ENCODE results near the gene MED13L. TPM values are rescaled to one million over a fixed set of nuclear protein-coding genes. Genes with fewer than 3 reads are reported as not detected.

The MED13L gene
- polyA plus RNA-seq, 1 donor (not counting 4 experiments of a cell fraction or from before 2014, with no cell fraction given) = 31.7 TPM

GRCh38 chr12:116186482-116187150 is 90.9 kb downstream of the MED13L start:
- no peaks in the 10 kb centered on the region for H3K27me3 ChIP-seq (ENCODE audit: control insufficient read depth, extremely low read depth, insufficient read depth, low read length)
- DNase-seq (ENCODE audit: low read depth, low spot score) (no peak), FAIRE-seq (no peak)
- H4K20me1 ChIP-seq (ENCODE audit: control insufficient read depth, extremely low read depth, insufficient read depth, low read length) = peaks cover 13% of the 10 kb centered on the region
- no peak overlapping the region for H3K4me3 ChIP-seq (ENCODE audit: control insufficient read depth in 2 of 3, extremely low read depth in 1 of 3, insufficient read depth in 2 of 3, low read depth in 1 of 3, low read length in 3 of 3)
- H3K4me2 ChIP-seq (ENCODE audit: control insufficient read depth, extremely low read depth, insufficient read depth, low read depth, low read length) = no peak overlapping the region
- H3K27ac ChIP-seq (ENCODE audit: control insufficient read depth, insufficient read depth, low read length) = no peak overlapping the region
- no peak overlapping the region for H2AFZ ChIP-seq (ENCODE audit: control insufficient read depth, low read length)
- H3K9me3 ChIP-seq (ENCODE audit: control insufficient read depth, low read depth, low read length) = no peaks in the 10 kb centered on the region
- peaks cover 4% of the 10 kb centered on the region for H3K4me1 ChIP-seq (ENCODE audit: control insufficient read depth, extremely low read depth, insufficient read depth, low read length)
- H3K9ac ChIP-seq (ENCODE audit: control insufficient read depth, extremely low read depth, insufficient read depth, low read length) = no peak overlapping the region
- dilution Hi-C loops (cut with MboI; ENCODE audit: extremely low pct_ligation_motif_present, low sequenced_read_pairs) = no loop called here
- H3K79me2 ChIP-seq (ENCODE audit: control insufficient read depth, insufficient read depth, low read length) = peaks cover 85% of the 10 kb centered on the region
- H3K9me1 ChIP-seq (ENCODE audit: control insufficient read depth, extremely low read depth, insufficient read depth, low read length) = no peaks in the 10 kb centered on the region
- H3K36me3 ChIP-seq (ENCODE audit: control insufficient read depth in 2 of 2, extremely low read depth in 1 of 2, insufficient read depth in 2 of 2, low read length in 2 of 2) = no peaks in the 10 kb centered on the region
- TF ChIP-seq EZH2 (IDR thresholded peaks at IDR 0.05; ENCODE audit: low read length) (no peak), CTCF (optimal IDR thresholded peaks at IDR 0.05 in 1 of 3, IDR thresholded peaks at IDR 0.05 in 1 of 3, conservative IDR thresholded peaks at IDR 0.05 in 1 of 3; ENCODE audit: extremely low read depth in 1 of 3, insufficient read depth in 2 of 3, low read length in 3 of 3) (no peak)

GRCh38 chr12:116184763-116185162 is 92.7 kb downstream of the MED13L start:
- TF ChIP-seq EZH2 (IDR thresholded peaks at IDR 0.05; ENCODE audit: low read length) = no peak
- TF ChIP-seq CTCF (optimal IDR thresholded peaks at IDR 0.05 in 1 of 3, IDR thresholded peaks at IDR 0.05 in 1 of 3, conservative IDR thresholded peaks at IDR 0.05 in 1 of 3; ENCODE audit: extremely low read depth in 1 of 3, insufficient read depth in 2 of 3, low read length in 3 of 3) = no peak
- no peaks in the 10 kb centered on the region for H3K36me3 ChIP-seq (ENCODE audit: control insufficient read depth in 2 of 2, extremely low read depth in 1 of 2, insufficient read depth in 2 of 2, low read length in 2 of 2)
- H3K27ac ChIP-seq (ENCODE audit: control insufficient read depth, insufficient read depth, low read length) = no peak overlapping the region
- H3K9ac ChIP-seq (ENCODE audit: control insufficient read depth, extremely low read depth, insufficient read depth, low read length) = no peak overlapping the region
- H3K9me1 ChIP-seq (ENCODE audit: control insufficient read depth, extremely low read depth, insufficient read depth, low read length) = no peaks in the 10 kb centered on the region
- H3K9me3 ChIP-seq (ENCODE audit: control insufficient read depth, low read depth, low read length) = no peaks in the 10 kb centered on the region
- peaks cover 88% of the 10 kb centered on the region for H3K79me2 ChIP-seq (ENCODE audit: control insufficient read depth, insufficient read depth, low read length)
- no peaks in the 10 kb centered on the region for H3K27me3 ChIP-seq (ENCODE audit: control insufficient read depth, extremely low read depth, insufficient read depth, low read length)
- no peak for DNase-seq (ENCODE audit: low read depth, low spot score)
- no peak for FAIRE-seq
- H3K4me1 ChIP-seq (ENCODE audit: control insufficient read depth, extremely low read depth, insufficient read depth, low read length) = peaks cover 4% of the 10 kb centered on the region
- peaks cover 13% of the 10 kb centered on the region for H4K20me1 ChIP-seq (ENCODE audit: control insufficient read depth, extremely low read depth, insufficient read depth, low read length)
- H2AFZ ChIP-seq (ENCODE audit: control insufficient read depth, low read length) = no peak overlapping the region
- no peak overlapping the region for H3K4me3 ChIP-seq (ENCODE audit: control insufficient read depth in 2 of 3, extremely low read depth in 1 of 3, insufficient read depth in 2 of 3, low read depth in 1 of 3, low read length in 3 of 3)
- dilution Hi-C loops (cut with MboI; ENCODE audit: extremely low pct_ligation_motif_present, low sequenced_read_pairs) = no loop called here
- no peak overlapping the region for H3K4me2 ChIP-seq (ENCODE audit: control insufficient read depth, extremely low read depth, insufficient read depth, low read depth, low read length)

Measured in keratinocyte (primary cell).